ENCODE data around the gene FUT9.

DNA sequence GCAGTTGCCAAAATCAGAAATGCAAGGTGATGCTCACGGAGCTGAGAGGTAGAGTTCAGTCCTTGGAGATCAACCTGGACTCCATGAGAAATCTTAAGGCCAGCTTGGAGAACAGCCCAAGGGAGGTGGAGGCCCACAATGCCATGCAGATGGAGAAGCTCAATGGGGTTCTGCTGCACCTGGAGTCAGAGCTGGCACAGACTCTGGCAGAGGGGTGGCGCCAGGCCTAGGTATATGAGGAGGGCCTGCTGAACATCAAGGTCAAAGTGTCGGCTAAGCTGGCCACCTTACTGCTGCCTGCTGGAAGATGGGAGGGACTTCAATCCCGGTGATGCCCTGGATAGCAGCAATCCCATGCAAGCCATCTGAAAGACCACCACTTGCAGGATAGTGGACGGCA lies 23.9 kb upstream of the FUT9 start:
- no peak for TF ChIP-seq POLR2AphosphoS5 (IDR thresholded peaks at IDR 0.05; ENCODE audit: low read depth)
- TF ChIP-seq, protein P1, sequence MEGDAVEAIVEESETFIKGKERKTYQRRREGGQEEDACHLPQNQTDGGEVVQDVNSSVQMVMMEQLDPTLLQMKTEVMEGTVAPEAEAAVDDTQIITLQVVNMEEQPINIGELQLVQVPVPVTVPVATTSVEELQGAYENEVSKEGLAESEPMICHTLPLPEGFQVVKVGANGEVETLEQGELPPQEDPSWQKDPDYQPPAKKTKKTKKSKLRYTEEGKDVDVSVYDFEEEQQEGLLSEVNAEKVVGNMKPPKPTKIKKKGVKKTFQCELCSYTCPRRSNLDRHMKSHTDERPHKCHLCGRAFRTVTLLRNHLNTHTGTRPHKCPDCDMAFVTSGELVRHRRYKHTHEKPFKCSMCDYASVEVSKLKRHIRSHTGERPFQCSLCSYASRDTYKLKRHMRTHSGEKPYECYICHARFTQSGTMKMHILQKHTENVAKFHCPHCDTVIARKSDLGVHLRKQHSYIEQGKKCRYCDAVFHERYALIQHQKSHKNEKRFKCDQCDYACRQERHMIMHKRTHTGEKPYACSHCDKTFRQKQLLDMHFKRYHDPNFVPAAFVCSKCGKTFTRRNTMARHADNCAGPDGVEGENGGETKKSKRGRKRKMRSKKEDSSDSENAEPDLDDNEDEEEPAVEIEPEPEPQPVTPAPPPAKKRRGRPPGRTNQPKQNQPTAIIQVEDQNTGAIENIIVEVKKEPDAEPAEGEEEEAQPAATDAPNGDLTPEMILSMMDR (conservative IDR thresholded peaks at IDR 0.05; ENCODE audit: low read depth in 2 of 2): no peak
- TF ChIP-seq, protein P2, sequence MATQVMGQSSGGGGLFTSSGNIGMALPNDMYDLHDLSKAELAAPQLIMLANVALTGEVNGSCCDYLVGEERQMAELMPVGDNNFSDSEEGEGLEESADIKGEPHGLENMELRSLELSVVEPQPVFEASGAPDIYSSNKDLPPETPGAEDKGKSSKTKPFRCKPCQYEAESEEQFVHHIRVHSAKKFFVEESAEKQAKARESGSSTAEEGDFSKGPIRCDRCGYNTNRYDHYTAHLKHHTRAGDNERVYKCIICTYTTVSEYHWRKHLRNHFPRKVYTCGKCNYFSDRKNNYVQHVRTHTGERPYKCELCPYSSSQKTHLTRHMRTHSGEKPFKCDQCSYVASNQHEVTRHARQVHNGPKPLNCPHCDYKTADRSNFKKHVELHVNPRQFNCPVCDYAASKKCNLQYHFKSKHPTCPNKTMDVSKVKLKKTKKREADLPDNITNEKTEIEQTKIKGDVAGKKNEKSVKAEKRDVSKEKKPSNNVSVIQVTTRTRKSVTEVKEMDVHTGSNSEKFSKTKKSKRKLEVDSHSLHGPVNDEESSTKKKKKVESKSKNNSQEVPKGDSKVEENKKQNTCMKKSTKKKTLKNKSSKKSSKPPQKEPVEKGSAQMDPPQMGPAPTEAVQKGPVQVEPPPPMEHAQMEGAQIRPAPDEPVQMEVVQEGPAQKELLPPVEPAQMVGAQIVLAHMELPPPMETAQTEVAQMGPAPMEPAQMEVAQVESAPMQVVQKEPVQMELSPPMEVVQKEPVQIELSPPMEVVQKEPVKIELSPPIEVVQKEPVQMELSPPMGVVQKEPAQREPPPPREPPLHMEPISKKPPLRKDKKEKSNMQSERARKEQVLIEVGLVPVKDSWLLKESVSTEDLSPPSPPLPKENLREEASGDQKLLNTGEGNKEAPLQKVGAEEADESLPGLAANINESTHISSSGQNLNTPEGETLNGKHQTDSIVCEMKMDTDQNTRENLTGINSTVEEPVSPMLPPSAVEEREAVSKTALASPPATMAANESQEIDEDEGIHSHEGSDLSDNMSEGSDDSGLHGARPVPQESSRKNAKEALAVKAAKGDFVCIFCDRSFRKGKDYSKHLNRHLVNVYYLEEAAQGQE (IDR thresholded peaks at IDR 0.05; ENCODE audit: unreplicated experiment): no peak
- no peak for TF ChIP-seq EZH2 (IDR thresholded peaks at IDR 0.05; ENCODE audit: low read depth, unreplicated experiment)
- TF ChIP-seq JUNB (IDR thresholded peaks at IDR 0.05; ENCODE audit: unreplicated experiment): no peak
- TF ChIP-seq CREB1 (CRISPR knock-in tag; IDR thresholded peaks at IDR 0.05; ENCODE audit: low read depth): no peak
- TF ChIP-seq EZH2phosphoT487 (IDR thresholded peaks at IDR 0.05; ENCODE audit: unreplicated experiment): no peak
- TF ChIP-seq STAT1 (IDR thresholded peaks at IDR 0.05; ENCODE audit: unreplicated experiment): no peak
- TF ChIP-seq, protein P3, sequence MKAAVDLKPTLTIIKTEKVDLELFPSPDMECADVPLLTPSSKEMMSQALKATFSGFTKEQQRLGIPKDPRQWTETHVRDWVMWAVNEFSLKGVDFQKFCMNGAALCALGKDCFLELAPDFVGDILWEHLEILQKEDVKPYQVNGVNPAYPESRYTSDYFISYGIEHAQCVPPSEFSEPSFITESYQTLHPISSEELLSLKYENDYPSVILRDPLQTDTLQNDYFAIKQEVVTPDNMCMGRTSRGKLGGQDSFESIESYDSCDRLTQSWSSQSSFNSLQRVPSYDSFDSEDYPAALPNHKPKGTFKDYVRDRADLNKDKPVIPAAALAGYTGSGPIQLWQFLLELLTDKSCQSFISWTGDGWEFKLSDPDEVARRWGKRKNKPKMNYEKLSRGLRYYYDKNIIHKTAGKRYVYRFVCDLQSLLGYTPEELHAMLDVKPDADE (IDR thresholded peaks at IDR 0.05): no peak
- TF ChIP-seq ZNF331 (CRISPR knock-in tag; IDR thresholded peaks at IDR 0.05; ENCODE audit: low read depth): no peak
- TF ChIP-seq, protein P4, sequence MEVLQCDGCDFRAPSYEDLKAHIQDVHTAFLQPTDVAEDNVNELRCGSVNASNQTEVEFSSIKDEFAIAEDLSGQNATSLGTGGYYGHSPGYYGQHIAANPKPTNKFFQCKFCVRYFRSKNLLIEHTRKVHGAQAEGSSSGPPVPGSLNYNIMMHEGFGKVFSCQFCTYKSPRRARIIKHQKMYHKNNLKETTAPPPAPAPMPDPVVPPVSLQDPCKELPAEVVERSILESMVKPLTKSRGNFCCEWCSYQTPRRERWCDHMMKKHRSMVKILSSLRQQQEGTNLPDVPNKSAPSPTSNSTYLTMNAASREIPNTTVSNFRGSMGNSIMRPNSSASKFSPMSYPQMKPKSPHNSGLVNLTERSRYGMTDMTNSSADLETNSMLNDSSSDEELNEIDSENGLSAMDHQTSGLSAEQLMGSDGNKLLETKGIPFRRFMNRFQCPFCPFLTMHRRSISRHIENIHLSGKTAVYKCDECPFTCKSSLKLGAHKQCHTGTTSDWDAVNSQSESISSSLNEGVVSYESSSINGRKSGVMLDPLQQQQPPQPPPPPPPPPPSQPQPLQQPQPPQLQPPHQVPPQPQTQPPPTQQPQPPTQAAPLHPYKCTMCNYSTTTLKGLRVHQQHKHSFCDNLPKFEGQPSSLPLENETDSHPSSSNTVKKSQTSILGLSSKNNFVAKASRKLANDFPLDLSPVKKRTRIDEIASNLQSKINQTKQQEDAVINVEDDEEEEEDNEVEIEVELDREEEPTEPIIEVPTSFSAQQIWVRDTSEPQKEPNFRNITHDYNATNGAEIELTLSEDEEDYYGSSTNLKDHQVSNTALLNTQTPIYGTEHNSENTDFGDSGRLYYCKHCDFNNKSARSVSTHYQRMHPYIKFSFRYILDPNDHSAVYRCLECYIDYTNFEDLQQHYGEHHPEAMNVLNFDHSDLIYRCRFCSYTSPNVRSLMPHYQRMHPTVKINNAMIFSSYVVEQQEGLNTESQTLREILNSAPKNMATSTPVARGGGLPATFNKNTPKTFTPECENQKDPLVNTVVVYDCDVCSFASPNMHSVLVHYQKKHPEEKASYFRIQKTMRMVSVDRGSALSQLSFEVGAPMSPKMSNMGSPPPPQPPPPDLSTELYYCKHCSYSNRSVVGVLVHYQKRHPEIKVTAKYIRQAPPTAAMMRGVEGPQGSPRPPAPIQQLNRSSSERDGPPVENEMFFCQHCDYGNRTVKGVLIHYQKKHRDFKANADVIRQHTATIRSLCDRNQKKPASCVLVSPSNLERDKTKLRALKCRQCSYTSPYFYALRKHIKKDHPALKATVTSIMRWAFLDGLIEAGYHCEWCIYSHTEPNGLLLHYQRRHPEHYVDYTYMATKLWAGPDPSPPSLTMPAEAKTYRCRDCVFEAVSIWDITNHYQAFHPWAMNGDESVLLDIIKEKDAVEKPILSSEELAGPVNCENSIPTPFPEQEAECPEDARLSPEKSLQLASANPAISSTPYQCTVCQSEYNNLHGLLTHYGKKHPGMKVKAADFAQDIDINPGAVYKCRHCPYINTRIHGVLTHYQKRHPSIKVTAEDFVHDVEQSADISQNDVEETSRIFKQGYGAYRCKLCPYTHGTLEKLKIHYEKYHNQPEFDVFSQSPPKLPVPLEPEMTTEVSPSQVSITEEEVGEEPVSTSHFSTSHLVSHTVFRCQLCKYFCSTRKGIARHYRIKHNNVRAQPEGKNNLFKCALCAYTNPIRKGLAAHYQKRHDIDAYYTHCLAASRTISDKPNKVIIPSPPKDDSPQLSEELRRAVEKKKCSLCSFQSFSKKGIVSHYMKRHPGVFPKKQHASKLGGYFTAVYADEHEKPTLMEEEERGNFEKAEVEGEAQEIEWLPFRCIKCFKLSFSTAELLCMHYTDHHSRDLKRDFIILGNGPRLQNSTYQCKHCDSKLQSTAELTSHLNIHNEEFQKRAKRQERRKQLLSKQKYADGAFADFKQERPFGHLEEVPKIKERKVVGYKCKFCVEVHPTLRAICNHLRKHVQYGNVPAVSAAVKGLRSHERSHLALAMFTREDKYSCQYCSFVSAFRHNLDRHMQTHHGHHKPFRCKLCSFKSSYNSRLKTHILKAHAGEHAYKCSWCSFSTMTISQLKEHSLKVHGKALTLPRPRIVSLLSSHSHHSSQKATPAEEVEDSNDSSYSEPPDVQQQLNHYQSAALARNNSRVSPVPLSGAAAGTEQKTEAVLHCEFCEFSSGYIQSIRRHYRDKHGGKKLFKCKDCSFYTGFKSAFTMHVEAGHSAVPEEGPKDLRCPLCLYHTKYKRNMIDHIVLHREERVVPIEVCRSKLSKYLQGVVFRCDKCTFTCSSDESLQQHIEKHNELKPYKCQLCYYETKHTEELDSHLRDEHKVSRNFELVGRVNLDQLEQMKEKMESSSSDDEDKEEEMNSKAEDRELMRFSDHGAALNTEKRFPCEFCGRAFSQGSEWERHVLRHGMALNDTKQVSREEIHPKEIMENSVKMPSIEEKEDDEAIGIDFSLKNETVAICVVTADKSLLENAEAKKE (CRISPR knock-in tag; IDR thresholded peaks at IDR 0.05): no peak

All from GM23338 (cell line).